HepG2 (cell line): ENCODE data around the gene NMNAT1. TPM values are rescaled to one million over a fixed set of nuclear protein-coding genes. Genes with fewer than 3 reads are reported as not detected.
A peak's percentile ranks its signal among the peaks of the same experiment; 100 is the strongest.

Experiments used
- CBX1 ChIP-seq: IDR thresholded peaks from one replicate; pipeline ENCODE4 v1.6.1; 2016; ENCODE audit warnings: antibody characterized with exemption, low read depth
- DDIT3 ChIP-seq: sonication (generic); formaldehyde crosslinking; IDR thresholded peaks from 2 replicates; pipeline ENCODE4 v1.4.0; 2020; ENCODE audit warnings: mild to moderate bottlenecking, missing genetic modification reagents
- GTF2F1 ChIP-seq: fragments of 150-350 bp; IDR thresholded peaks from 2 replicates; pipeline ENCODE4 v1.6.1; 2014; ENCODE audit warnings: low read length
- NBN ChIP-seq: fragments of 450-650 bp; conservative IDR thresholded peaks from 2 replicates; pipeline ENCODE4 v1.6.1; 2017
- SRY ChIP-seq: sonication (generic); formaldehyde crosslinking; IDR thresholded peaks from 2 replicates; pipeline ENCODE4 v1.8.0; 2022; ENCODE audit warnings: mild to moderate bottlenecking, missing genetic modification reagents
- THRA ChIP-seq: sonication (generic); formaldehyde crosslinking; IDR thresholded peaks from 2 replicates; pipeline ENCODE4 v1.4.0; 2020; ENCODE audit warnings: missing genetic modification reagents, borderline replicate concordance
- YEATS4 ChIP-seq: sonication (generic); formaldehyde crosslinking; IDR thresholded peaks from 2 replicates; pipeline ENCODE4 v1.4.0; 2020; ENCODE audit warnings: missing genetic modification reagents, borderline replicate concordance
- ZGPAT ChIP-seq: IDR thresholded peaks from 2 replicates; pipeline ENCODE4 v1.6.1; 2016; ENCODE audit warnings: mild to moderate bottlenecking
- ZNF280B ChIP-seq: sonication (generic); formaldehyde crosslinking; IDR thresholded peaks from 2 replicates; pipeline ENCODE4 v1.5.0; 2020; ENCODE audit warnings: missing genetic modification reagents, mild to moderate bottlenecking, borderline replicate concordance
- ZNF317 ChIP-seq: sonication (generic); formaldehyde crosslinking; IDR thresholded peaks from 2 replicates; pipeline ENCODE4 v1.5.0; 2020; ENCODE audit warnings: mild to moderate bottlenecking, missing genetic modification reagents
- ZNF362 ChIP-seq: sonication (generic); formaldehyde crosslinking; IDR thresholded peaks from 2 replicates; pipeline ENCODE4 v1.4.0; 2020; ENCODE audit warnings: missing genetic modification reagents, mild to moderate bottlenecking, borderline replicate concordance
- ZNF407 ChIP-seq: sonication (generic); formaldehyde crosslinking; IDR thresholded peaks from one replicate; pipeline ENCODE4 v1.5.1; 2020; ENCODE audit warnings: mild to moderate bottlenecking, missing genetic modification reagents; ENCODE audit errors: not compliant biosample characterization
- ZNF616 ChIP-seq: sonication (generic); formaldehyde crosslinking; IDR thresholded peaks from 2 replicates; pipeline ENCODE4 v1.5.0; 2020; ENCODE audit warnings: low read depth, mild to moderate bottlenecking, missing genetic modification reagents
- polyA plus RNA-seq, 8 experiments: library from polyadenylated mRNA; depleted of rRNA in 3 of 8; stranded (reverse) in 7 of 8; unstranded in 1 of 8; fragments of >200 nt; fragmentation: Illumina TruSeq in 4 of 8; extraction: Trizol in 4 of 8; gene quantifications; 2 replicates each; pipeline versions ENCODE4 v1.2.1 to v1.2.3, GENCODE V29; 2011 to 2016; ENCODE audit warnings: low read depth in 4 of 8, missing spikeins in 1 of 8, mixed read lengths in 1 of 8; ENCODE audit not compliant: insufficient read depth in 1 of 8
- total RNA-seq, 5 experiments: library from RNA; depleted of rRNA; stranded (reverse); fragments of >200 nt; fragmentation: Illumina TruSeq; extraction: Trizol; gene quantifications; 2 replicates each; pipeline ENCODE4 v1.2.3, GENCODE V29; 2016; ENCODE audit warnings: low read depth in 1 of 5

Gene NMNAT1
- total and polyA plus RNA-seq, 2 of the 13 experiments (the other 11 are each of a cell fraction or from before 2014, with no cell fraction given) = 5.6 to 12.2 TPM

- TF ChIP-seq SRY (CRISPR knock-in tag) (no peak), ZNF616 (CRISPR knock-in tag) (no peak), ZNF280B (CRISPR knock-in tag) (no peak), YEATS4 (peak; percentile 45; the same call in 1 of the 2 replicates), ZNF407 (CRISPR knock-in tag) (no peak), DDIT3 (CRISPR knock-in tag) (no peak), ZNF362 (CRISPR knock-in tag) (peak; percentile 59; the same call in 1 of the 2 replicates), ZGPAT (peak; percentile 71), NBN (no peak), GTF2F1 (no peak), CBX1 (no peak), THRA (CRISPR knock-in tag) (peak; percentile 94; the same call in 1 of the 2 replicates), ZNF317 (CRISPR knock-in tag) (peak; percentile 44; the same call in 1 of the 2 replicates)
Measured at GRCh38 chr1:9929431-9930385, 13.6 kb upstream of the NMNAT1 start (continued).
